Measurements from ENCODE around the gene LAMTOR5.
"Not testable (repeated sequence)": the region's sequence is repeated elsewhere in the genome, so short reads cannot be mapped to it uniquely, and the experiment has no call there.

Gene LAMTOR5

GRCh38 chr1:110409316-110409715 lies 1.8 kb upstream of the LAMTOR5 start:
- no peaks in the 10 kb centered on the region for H3K9me2 ChIP-seq (replicated peaks; ENCODE audit: control insufficient read depth, low read length)
- H3K9me3 ChIP-seq (ENCODE audit: control insufficient read depth, insufficient read depth, low read length) = no peaks in the 10 kb centered on the region
- TF ChIP-seq EZH2phosphoT487 (IDR thresholded peaks at IDR 0.05; ENCODE audit: borderline replicate concordance, low read length) = no peak
- TF ChIP-seq CTCF (IDR thresholded peaks at IDR 0.05; ENCODE audit: low read depth, low read length, poor library complexity, severe bottlenecking) = no peak
- no peaks in the 10 kb centered on the region for H3K27me3 ChIP-seq (ENCODE audit: control insufficient read depth, low read length)
- H3K4me1 ChIP-seq (ENCODE audit: control insufficient read depth, low read length) = peaks cover 34% of the 10 kb centered on the region
- H3K36me3 ChIP-seq (ENCODE audit: control insufficient read depth, low read length) = peaks cover 31% of the 10 kb centered on the region
- H3F3A ChIP-seq (ENCODE audit: control insufficient read depth, insufficient read depth) = peaks cover 3% of the 10 kb centered on the region; the same call in 1 of the 2 replicates
- no peaks in the 10 kb centered on the region for H4K20me1 ChIP-seq (ENCODE audit: control insufficient read depth, insufficient read depth, low read depth, low read length)
- H3K4me3 ChIP-seq (ENCODE audit: low read length) = no peak overlapping the region
- peaks cover 47% of the 10 kb centered on the region for H3K79me2 ChIP-seq (ENCODE audit: control insufficient read depth, low read length)
- H3K27ac ChIP-seq (ENCODE audit: low read depth, low read length) = no peak overlapping the region
- peak overlapping the region; percentile 85 for H3K4me2 ChIP-seq (ENCODE audit: low read length)

- Histone ChIP-seq H3K4me2 (ENCODE audit: low read length) (peak overlapping the region; percentile 85), H3K9me2 (replicated peaks; ENCODE audit: control insufficient read depth, low read length) (no peaks in the 10 kb centered on the region), H3K27ac (ENCODE audit: low read depth, low read length) (no peak overlapping the region), H3K4me3 (ENCODE audit: low read length) (peak overlapping the region; percentile 94), H4K20me1 (ENCODE audit: control insufficient read depth, insufficient read depth, low read depth, low read length) (no peaks in the 10 kb centered on the region), H3K36me3 (ENCODE audit: control insufficient read depth, low read length) (peaks cover 39% of the 10 kb centered on the region), H3K4me1 (ENCODE audit: control insufficient read depth, low read length) (peaks cover 34% of the 10 kb centered on the region), H3K27me3 (ENCODE audit: control insufficient read depth, low read length) (no peaks in the 10 kb centered on the region), H3F3A (ENCODE audit: control insufficient read depth, insufficient read depth) (peaks cover 5% of the 10 kb centered on the region; the same call in 1 of the 2 replicates), H3K79me2 (ENCODE audit: control insufficient read depth, low read length) (peaks cover 49% of the 10 kb centered on the region), H3K9me3 (ENCODE audit: control insufficient read depth, insufficient read depth, low read length) (no peaks in the 10 kb centered on the region)
- TF ChIP-seq EZH2phosphoT487 (IDR thresholded peaks at IDR 0.05; ENCODE audit: borderline replicate concordance, low read length) = no peak
- no peak for TF ChIP-seq CTCF (IDR thresholded peaks at IDR 0.05; ENCODE audit: low read depth, low read length, poor library complexity, severe bottlenecking)
Measured at GRCh38 chr1:110408488-110408887, 994 bp upstream of the LAMTOR5 start.

GRCh38 chr1:110406407-110406806 lies 1.1 kb downstream of the LAMTOR5 start:
- not testable (repeated sequence) for H3K9me3 ChIP-seq (ENCODE audit: control insufficient read depth, insufficient read depth, low read length); H3K27me3 ChIP-seq (ENCODE audit: control insufficient read depth, low read length); H4K20me1 ChIP-seq (ENCODE audit: control insufficient read depth, insufficient read depth, low read depth, low read length); H3K9me2 ChIP-seq (replicated peaks; ENCODE audit: control insufficient read depth, low read length); H3F3A ChIP-seq (ENCODE audit: control insufficient read depth, insufficient read depth)
- Histone ChIP-seq H3K36me3 (ENCODE audit: control insufficient read depth, low read length) (peaks cover 56% of the 10 kb centered on the region), H3K4me1 (ENCODE audit: control insufficient read depth, low read length) (peaks cover 22% of the 10 kb centered on the region), H3K79me2 (ENCODE audit: control insufficient read depth, low read length) (peaks cover 49% of the 10 kb centered on the region), H3K4me3 (ENCODE audit: low read length) (peak overlapping the region; percentile 94), H3K4me2 (ENCODE audit: low read length) (peak overlapping the region; percentile 85), H3K27ac (ENCODE audit: low read depth, low read length) (peak overlapping the region; percentile 64)

- Histone ChIP-seq H3K27me3 (ENCODE audit: control insufficient read depth, low read length) (no peaks in the 10 kb centered on the region), H3K9me2 (replicated peaks; ENCODE audit: control insufficient read depth, low read length) (no peaks in the 10 kb centered on the region), H3K36me3 (ENCODE audit: control insufficient read depth, low read length) (peaks cover 72% of the 10 kb centered on the region), H3K4me1 (ENCODE audit: control insufficient read depth, low read length) (peaks cover 22% of the 10 kb centered on the region), H3K4me3 (ENCODE audit: low read length) (no peak overlapping the region), H3K4me2 (ENCODE audit: low read length) (no peak overlapping the region), H3F3A (ENCODE audit: control insufficient read depth, insufficient read depth) (peaks cover 6% of the 10 kb centered on the region; the same call in 1 of the 2 replicates), H3K27ac (ENCODE audit: low read depth, low read length) (no peak overlapping the region), H4K20me1 (ENCODE audit: control insufficient read depth, insufficient read depth, low read depth, low read length) (no peaks in the 10 kb centered on the region), H3K79me2 (ENCODE audit: control insufficient read depth, low read length) (peaks cover 49% of the 10 kb centered on the region), H3K9me3 (ENCODE audit: control insufficient read depth, insufficient read depth, low read length) (no peaks in the 10 kb centered on the region)
- TF ChIP-seq CTCF (IDR thresholded peaks at IDR 0.05; ENCODE audit: low read depth, low read length, poor library complexity, severe bottlenecking) (no peak), EZH2phosphoT487 (IDR thresholded peaks at IDR 0.05; ENCODE audit: borderline replicate concordance, low read length) (no peak)
Measured at GRCh38 chr1:110404401-110404800, 3.1 kb downstream of the LAMTOR5 start.

Measured in DOHH2 (cell line).